Activated T-helper 1 cell treated with anti-CD3 and anti-CD28 coated beads, Interleukin-12 subunit alpha, Interleukin-12 subunit beta, Interleukin-2, Interleukin-4 antibody, amounts not matched to agents 30 ng/mL and 10 ng/mL and 1 ng/mL, durations not matched to agents 14 hours and 24 hours and 36 hours (primary cell): ENCODE measurements around the gene CLEC18A. TPM values are rescaled to one million over a fixed set of nuclear protein-coding genes. Genes with fewer than 3 reads are reported as not detected.
"Not testable (repeated sequence)": the region's sequence is repeated elsewhere in the genome, so short reads cannot be mapped to it uniquely, and the experiment has no call there.

Source experiments
- DNase-seq: peaks from one replicate; pipeline ENCODE4 v3.0.0; 2021; ENCODE audit warnings: low spot score
- H3K27ac Mint-ChIP-seq: one replicate; pipeline ENCODE4 v1.8.0; 2021; ENCODE audit warnings: mild to moderate bottlenecking, mixed read lengths
- H3K27me3 Mint-ChIP-seq: one replicate; pipeline ENCODE4 v1.8.0; 2022; ENCODE audit warnings: mild to moderate bottlenecking, moderate library complexity, mixed read lengths; ENCODE audit not compliant: insufficient read depth
- H3K36me3 Mint-ChIP-seq: one replicate; pipeline ENCODE4 v1.8.0; 2021; ENCODE audit warnings: low read depth, mixed read lengths
- H3K4me1 Mint-ChIP-seq: one replicate; pipeline ENCODE4 v1.8.0; 2021; ENCODE audit warnings: low read depth, mixed read lengths
- H3K4me3 Mint-ChIP-seq: one replicate; pipeline ENCODE4 v1.8.0; 2021; ENCODE audit warnings: mild to moderate bottlenecking, moderate library complexity, mixed read lengths
- H3K9me3 Mint-ChIP-seq: one replicate; pipeline ENCODE4 v1.8.0; 2021; ENCODE audit warnings: mixed read lengths
- intact Hi-C: fragments of 100-400 bp; cut with micrococcal nuclease; formaldehyde crosslinking; loops from one replicate; pipeline ENCODE4 v1.15.1; 2024
- total RNA-seq: library from RNA; stranded (reverse); gene quantifications from 2 replicates; pipeline ENCODE4 v1.2.3, GENCODE V29; 2022

The CLEC18A gene
- total RNA-seq, 1 donor from 2014 or later = 0.67 TPM

DNA sequence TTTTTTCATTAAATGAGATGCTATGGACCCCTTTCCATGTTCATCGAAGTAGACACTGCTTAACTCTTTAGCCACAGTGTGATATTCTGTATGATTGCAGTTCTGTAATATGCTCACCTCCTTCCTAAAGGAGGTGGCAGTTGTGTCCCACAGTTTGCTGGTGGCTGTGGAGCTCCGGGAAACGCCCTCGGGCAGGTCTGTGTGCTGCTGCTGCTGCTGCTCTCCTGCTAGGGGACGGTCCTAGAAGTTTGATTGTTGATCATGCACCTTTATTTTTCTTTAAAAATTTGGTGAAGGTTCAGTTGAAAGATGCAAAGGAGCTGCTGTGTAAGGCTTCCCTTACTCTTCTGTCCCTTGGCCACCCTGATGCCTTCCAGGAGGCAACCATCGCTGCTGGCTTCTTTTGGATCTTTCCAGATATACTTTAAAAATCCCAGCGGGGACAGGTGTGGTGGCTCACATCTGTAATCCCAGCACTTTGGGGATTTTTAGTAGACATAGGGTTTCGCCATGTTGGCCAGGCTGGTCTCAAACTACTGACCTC is 8.4 kb upstream of the CLEC18A start:
- H3K27ac Mint-ChIP-seq = no peak overlapping the region
- no peaks in the 10 kb centered on the region for H3K36me3 Mint-ChIP-seq
- H3K9me3 Mint-ChIP-seq = no peaks in the 10 kb centered on the region
- no peaks in the 10 kb centered on the region for H3K27me3 Mint-ChIP-seq
- intact Hi-C loops = no loop called here
- no peaks in the 10 kb centered on the region for H3K4me1 Mint-ChIP-seq
- H3K4me3 Mint-ChIP-seq = no peak overlapping the region
- DNase-seq = no peak

DNA sequence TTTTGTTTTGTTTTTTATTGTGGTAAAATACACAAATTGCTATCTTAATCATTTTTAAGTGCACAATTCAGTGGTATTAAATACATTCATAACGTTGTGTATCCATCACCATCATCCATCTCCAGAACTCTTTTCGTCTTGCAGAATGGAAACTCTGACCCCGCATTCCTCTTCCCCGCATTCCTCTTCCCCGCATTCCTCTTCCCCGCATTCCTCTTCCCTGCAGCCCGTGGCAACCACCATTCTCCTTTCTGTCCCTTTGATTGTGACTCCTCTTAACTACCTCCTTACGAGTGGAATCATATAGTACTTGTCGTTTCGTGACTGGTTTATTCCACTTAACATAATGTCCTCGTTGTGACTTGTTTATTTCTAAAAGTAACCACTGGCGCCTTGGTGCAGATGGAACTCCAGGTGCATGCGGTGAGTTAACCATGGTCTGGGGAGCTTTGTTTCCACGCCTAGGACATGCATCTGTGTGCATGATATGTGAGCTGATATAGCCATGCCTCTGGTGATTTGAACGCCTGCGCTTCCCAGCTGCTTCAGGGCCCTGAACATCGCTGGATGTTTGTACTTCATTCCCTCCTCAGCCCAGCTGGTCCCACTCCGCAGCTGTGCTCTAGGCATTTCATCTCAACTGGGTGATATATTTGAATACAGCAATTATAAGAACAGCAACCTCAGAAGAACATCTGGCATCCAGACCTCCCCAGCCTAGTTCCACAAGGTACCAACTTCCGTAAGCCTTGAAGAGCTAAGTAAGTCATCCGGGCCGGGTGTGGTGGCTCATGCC is 7.7 kb upstream of the CLEC18A start:
- H3K27me3 Mint-ChIP-seq, H3K9me3 Mint-ChIP-seq, H3K4me1 Mint-ChIP-seq, H3K27ac Mint-ChIP-seq, H3K36me3 Mint-ChIP-seq, DNase-seq, H3K4me3 Mint-ChIP-seq, intact Hi-C loops: not testable (repeated sequence)

DNA sequence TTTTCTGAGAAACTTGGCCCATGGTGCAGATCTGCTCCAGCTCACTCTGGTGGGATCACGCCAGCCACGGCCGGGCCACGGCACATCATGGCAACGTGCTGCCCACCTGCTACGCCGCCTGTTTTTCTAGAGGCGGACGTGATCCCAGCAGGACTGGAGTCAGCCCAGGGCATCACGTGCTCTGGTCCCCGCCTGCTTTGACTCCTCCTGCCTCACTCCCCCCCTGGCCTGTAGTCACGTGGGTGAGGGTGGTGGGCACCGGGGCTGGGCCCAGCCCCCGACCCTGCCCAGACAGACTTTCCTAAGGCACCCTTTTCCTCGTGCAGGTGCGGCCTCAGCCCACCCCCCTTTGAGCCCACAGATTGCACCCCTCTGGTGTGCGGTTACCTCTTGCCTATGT is 723 bp upstream of the CLEC18A start:
- H3K4me3 Mint-ChIP-seq, H3K4me1 Mint-ChIP-seq, H3K27me3 Mint-ChIP-seq, intact Hi-C loops, H3K27ac Mint-ChIP-seq, H3K9me3 Mint-ChIP-seq, H3K36me3 Mint-ChIP-seq, DNase-seq: not testable (repeated sequence)

DNA sequence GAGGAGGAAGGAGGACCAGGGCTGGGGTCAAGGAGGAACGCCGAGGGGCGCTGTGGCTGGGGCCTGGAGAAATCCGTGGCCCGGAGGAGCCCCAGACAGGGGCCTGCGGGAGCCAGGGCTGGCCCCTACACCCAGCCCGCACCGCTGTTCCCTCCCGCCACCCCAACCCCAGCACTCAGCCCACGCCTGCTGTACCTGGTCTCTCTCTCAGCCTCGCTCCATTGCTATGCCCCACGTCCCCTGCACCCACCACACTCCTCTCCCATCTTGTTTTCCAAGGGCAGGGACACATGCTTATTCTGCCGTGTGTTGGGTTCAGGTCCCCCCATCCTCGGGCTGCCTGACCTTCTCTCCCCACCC is 518 bp downstream of the CLEC18A start:
- H3K27me3 Mint-ChIP-seq, H3K4me1 Mint-ChIP-seq, H3K4me3 Mint-ChIP-seq, H3K36me3 Mint-ChIP-seq, intact Hi-C loops, H3K27ac Mint-ChIP-seq, DNase-seq, H3K9me3 Mint-ChIP-seq: not testable (repeated sequence)

DNA sequence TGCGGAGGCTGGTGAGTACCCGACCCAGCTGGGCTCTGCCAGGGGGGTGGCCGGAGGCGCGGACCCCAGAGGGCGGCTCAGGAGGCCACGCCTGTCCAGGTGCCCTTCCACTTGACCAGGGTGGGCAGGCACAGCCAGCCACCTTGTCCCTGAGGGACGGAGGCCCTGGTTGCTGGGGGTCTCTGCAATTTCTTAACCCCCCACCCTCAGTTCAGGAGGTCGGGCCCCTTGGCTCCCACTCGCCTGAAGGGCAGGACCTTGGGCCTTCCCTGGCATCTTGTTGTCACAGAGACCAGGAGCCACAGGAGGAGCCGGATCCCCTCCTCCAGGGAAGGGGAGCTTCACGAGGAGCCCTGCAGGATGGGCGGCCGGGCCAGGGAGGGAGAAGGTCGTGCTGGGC is 982 bp downstream of the CLEC18A start:
- H3K9me3 Mint-ChIP-seq, H3K4me1 Mint-ChIP-seq, H3K36me3 Mint-ChIP-seq, DNase-seq, H3K27ac Mint-ChIP-seq, H3K4me3 Mint-ChIP-seq, H3K27me3 Mint-ChIP-seq, intact Hi-C loops: not testable (repeated sequence)

DNA sequence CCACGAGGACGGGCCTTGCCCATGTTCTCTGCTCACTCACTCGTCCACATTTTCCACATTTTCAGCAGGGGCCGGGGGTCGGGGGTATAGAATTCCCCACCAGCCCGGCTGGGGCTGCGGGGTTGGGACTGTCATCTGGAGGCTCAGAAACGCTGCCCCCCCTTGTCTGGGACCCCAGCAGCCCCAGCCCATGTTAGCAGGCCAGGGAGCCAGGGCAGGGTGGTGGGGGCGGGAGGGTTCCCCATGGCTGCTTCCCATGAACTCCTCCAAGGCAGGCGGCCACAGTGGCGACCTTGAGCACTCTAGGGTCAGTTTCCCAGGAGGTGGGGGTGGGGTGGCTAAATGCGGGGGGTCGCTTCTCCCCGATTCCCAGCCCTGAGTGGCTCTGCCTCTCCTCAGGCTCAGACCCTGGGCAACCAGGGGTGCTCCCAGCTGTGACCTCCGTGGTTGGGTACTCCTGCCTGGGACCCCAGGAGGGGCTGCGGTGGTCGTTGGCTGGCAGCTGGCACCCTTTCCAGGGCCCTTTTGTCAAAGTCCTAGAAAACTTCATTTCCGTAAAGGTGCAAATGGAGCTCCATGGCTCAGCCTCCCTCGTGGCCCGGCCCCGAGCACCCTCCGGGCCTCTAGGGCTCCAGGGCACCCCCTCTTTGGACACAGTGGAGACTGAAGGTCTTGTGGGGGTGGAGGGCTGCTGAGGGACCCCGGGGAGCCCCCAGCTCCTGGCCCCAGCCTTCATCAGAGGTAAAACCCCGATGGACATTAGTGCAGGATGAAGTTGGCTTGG is 1.6 kb downstream of the CLEC18A start:
- intact Hi-C loops, H3K27me3 Mint-ChIP-seq, H3K9me3 Mint-ChIP-seq, H3K4me3 Mint-ChIP-seq, DNase-seq, H3K36me3 Mint-ChIP-seq, H3K4me1 Mint-ChIP-seq, H3K27ac Mint-ChIP-seq: not testable (repeated sequence)

DNA sequence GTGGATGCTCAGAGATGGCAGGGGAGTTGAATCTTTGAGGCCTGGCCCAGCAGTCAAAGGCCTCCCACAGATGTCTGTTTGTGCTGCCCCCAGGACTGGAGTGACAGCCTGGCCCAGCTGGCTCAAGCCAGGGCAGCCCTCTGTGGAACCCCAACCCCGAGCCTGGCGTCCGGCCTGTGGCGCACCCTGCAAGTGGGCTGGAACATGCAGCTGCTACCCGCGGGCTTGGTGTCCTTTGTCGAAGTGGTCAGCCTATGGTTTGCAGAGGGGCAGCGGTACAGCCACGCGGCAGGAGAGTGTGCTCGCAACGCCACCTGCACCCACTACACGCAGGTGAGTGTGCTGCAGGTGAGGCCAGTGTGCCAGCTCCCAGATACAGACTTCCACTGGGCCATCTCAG is 3.1 kb downstream of the CLEC18A start:
- H3K4me1 Mint-ChIP-seq, DNase-seq, H3K9me3 Mint-ChIP-seq, intact Hi-C loops, H3K4me3 Mint-ChIP-seq, H3K27ac Mint-ChIP-seq, H3K36me3 Mint-ChIP-seq, H3K27me3 Mint-ChIP-seq: not testable (repeated sequence)

DNA sequence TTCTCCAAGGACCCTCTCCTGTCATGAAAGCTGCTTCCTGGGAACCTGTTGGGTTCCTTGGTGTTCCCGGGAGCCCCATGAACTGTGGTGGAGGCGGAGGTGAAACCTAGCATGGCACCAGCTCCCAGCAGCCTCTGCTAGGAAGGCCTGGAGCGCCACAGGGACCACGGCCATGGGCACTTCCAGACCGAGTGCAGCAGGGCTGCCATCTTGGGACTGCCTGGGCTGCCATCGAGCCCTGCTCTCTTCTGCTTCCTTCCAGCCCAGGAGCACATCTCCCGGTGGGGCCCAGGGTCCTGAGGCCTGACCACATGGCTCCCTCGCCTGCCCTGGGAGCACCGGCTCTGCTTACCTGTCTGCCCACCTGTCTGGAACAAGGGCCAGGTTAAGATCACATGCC is 12.2 kb downstream of the CLEC18A start:
- H3K36me3 Mint-ChIP-seq, H3K27me3 Mint-ChIP-seq, H3K9me3 Mint-ChIP-seq, H3K4me1 Mint-ChIP-seq, H3K27ac Mint-ChIP-seq, intact Hi-C loops, H3K4me3 Mint-ChIP-seq, DNase-seq: not testable (repeated sequence)

DNA sequence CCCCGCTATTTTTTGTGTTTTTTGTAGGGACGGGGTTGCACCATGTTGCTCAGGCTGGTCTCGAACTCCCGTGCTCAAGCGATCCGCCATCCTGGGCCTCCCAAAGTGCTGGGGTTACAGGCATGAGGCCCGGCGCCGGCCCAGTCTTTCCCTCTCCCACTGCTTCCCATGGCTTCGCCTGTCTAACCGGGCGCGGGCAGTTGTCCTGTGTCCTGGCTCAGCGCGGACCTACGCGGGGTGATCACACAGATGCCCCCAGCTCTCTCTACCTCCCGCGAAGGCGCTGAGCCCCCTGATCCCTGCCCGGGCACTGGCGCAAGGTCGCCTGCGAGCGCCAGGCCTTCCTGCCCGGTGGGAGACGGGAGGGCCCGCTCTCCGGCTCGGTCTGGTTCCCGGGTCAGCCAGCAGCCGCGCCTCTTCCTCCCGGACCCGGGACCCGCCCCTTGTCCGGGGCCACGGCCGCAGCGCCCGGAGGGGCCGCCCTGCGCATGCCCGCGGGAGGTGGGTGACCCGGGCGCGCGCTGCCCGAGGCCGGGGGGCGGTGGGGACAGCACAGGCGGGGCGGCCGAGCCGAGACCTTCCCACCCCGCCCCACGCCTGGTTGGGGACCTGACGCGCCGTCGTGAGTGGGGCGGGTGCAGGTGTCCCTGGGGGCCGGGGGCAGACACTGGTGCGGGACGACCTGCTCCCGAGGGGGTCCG is 14.0 kb downstream of the CLEC18A start:
- H3K27ac Mint-ChIP-seq, H3K4me3 Mint-ChIP-seq, DNase-seq, intact Hi-C loops, H3K9me3 Mint-ChIP-seq, H3K36me3 Mint-ChIP-seq, H3K4me1 Mint-ChIP-seq, H3K27me3 Mint-ChIP-seq: not testable (repeated sequence)

DNA sequence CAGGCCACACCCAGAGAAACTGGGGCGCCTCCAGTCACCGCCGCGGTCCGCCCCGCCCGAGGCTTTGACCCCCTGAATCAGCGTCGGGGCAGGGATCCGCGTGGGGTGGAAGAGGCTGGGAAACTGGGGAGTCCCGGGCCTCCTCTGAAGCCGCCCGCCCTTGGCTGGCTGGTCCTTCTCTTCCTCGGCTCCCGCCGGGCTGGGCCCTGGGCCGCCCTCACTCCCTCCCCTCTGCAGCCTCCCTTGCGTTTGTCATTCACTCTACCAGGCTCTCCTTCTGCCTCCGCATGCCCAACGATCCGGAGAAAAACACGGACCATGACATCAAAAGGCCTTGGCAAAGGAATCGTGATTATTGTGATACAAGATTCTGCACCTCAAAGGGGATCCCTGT is 14.5 kb downstream of the CLEC18A start:
- not testable (repeated sequence) for DNase-seq, H3K27me3 Mint-ChIP-seq

DNA sequence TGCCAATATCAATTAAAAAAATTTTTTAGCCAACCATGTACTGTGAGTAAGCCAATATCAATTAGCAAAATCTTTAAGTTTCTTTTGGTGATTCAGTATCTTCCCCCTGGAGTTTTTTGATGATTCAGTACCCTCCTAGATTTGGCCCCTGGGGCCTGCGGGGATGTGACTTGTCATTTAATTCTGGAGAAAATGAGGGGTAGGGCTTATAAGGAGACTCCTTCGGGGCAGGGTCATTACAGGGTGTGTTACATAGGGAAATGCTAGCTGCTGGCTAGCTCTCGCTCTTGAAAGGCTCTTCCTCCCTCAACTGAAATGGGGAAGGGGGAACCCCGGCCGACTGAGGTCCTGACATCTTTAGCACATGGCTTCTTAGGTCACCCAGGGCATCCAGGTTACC is 16.6 kb downstream of the CLEC18A start:
- H3K36me3 Mint-ChIP-seq, H3K4me3 Mint-ChIP-seq, H3K27me3 Mint-ChIP-seq, H3K4me1 Mint-ChIP-seq, intact Hi-C loops, H3K9me3 Mint-ChIP-seq, H3K27ac Mint-ChIP-seq, DNase-seq: not testable (repeated sequence)

More for the DNA sequence above, 14.5 kb downstream of the CLEC18A start:
- H3K9me3 Mint-ChIP-seq, H3K27ac Mint-ChIP-seq, H3K4me3 Mint-ChIP-seq, H3K36me3 Mint-ChIP-seq, intact Hi-C loops, H3K4me1 Mint-ChIP-seq: not testable (repeated sequence)

DNA sequence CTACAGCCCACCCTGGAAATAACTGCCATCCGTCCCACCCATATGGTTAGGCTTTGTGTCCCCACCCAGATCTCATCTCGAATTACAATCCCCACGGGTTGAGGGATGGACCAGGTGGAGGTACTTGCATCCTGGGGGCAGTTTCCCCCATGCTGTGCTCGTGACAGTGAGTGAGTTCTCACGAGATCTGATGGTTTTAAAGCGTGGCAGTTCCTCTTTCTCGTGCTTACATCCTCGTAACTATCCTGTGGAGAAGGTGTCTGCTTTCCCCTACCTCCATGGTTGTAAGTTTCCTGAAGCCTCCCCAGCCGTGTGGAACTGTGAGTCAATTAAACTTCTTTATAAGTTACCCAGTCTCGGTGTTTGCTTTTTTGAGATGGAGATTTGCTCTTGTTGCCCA is 17.0 kb downstream of the CLEC18A start:
- intact Hi-C loops = not testable (repeated sequence)

DNA sequence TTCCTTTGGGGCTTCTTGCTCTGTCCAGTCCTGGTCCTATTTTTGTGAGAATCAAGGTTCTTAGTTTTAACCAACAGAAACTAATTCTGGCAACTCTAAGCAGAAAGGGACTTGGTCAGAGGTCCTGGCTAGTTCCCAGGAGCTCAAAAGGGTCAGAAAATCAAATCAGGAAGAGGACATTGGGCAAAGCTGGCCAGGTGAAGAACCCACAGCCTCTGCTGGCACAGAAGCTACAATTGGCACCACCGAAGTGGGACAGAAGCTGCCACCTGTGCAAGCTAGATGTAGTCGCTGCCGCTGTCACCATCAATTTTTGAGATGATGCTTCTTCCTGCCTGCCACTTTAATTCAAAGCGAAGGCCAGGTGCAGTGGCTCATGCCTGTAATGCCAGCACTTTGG is 18.5 kb downstream of the CLEC18A start:
- H3K27ac Mint-ChIP-seq, H3K36me3 Mint-ChIP-seq, H3K4me1 Mint-ChIP-seq, H3K4me3 Mint-ChIP-seq, H3K9me3 Mint-ChIP-seq, intact Hi-C loops, DNase-seq, H3K27me3 Mint-ChIP-seq: not testable (repeated sequence)

More for the DNA sequence above, 17.0 kb downstream of the CLEC18A start:
- not testable (repeated sequence) for H3K27ac Mint-ChIP-seq, H3K36me3 Mint-ChIP-seq, H3K9me3 Mint-ChIP-seq, H3K27me3 Mint-ChIP-seq, DNase-seq, H3K4me3 Mint-ChIP-seq, H3K4me1 Mint-ChIP-seq
